ENCODE data around the gene PADI1. TPM values are rescaled to one million over a fixed set of nuclear protein-coding genes. Genes with fewer than 3 reads are reported as not detected.
"Not testable (repeated sequence)": the region's sequence is repeated elsewhere in the genome, so short reads cannot be mapped to it uniquely, and the experiment has no call there.

PADI1 gene
- polyA plus RNA-seq, 4 donors: 0.01 to 0.27 (median 0.10) TPM; not detected in 1

- no peak for DNase-seq
- no peaks in the 10 kb centered on the region for H3K36me3 ChIP-seq (ENCODE audit: control insufficient read depth in 3 of 3, insufficient read depth in 2 of 3, low read depth in 1 of 3, low read length in 3 of 3)
- no peak for FAIRE-seq
- no peaks in the 10 kb centered on the region for H3K9me3 ChIP-seq (ENCODE audit: control insufficient read depth in 2 of 2, insufficient read depth in 1 of 2, low read depth in 1 of 2, low read length in 1 of 2)
- WGBS, 3 donors: 83 to 95% (median 93%) methylated on average over 1 of the region's 1 CpG
- no peak overlapping the region for H3K4me3 ChIP-seq (ENCODE audit: low read depth in 1 of 3, low read length in 3 of 3)
- H3K27me3 ChIP-seq (ENCODE audit: control insufficient read depth in 3 of 3, insufficient read depth in 3 of 3, low read length in 3 of 3): no peaks in the 10 kb centered on the region
- no peak overlapping the region for H3K27ac ChIP-seq (ENCODE audit: low read depth in 1 of 3, low read length in 2 of 3)
- peaks cover 0 to 16% (median 2%) of the 10 kb centered on the region in 3 donors for H3K4me1 ChIP-seq (ENCODE audit: control insufficient read depth in 3 of 3, insufficient read depth in 2 of 3, low read depth in 1 of 3, low read length in 2 of 3)
These were observed 29.5 kb downstream of the PADI1 start for GRCh38 chr1:17234405-17234804.

GRCh38 chr1:17235135-17235885 lies 30.4 kb downstream of the PADI1 start:
- 49 to 74% (median 54%) methylated on average over 9 of the region's 9 CpGs for WGBS, 3 donors
- Histone ChIP-seq H3K27ac (ENCODE audit: low read depth in 1 of 3, low read length in 2 of 3) (no peak overlapping the region), H3K4me3 (ENCODE audit: low read depth in 1 of 3, low read length in 3 of 3) (no peak overlapping the region), H3K9me3 (ENCODE audit: control insufficient read depth in 2 of 2, insufficient read depth in 1 of 2, low read depth in 1 of 2, low read length in 1 of 2) (no peaks in the 10 kb centered on the region), H3K36me3 (ENCODE audit: control insufficient read depth in 3 of 3, insufficient read depth in 2 of 3, low read depth in 1 of 3, low read length in 3 of 3) (no peaks in the 10 kb centered on the region), H3K4me1 (ENCODE audit: control insufficient read depth in 3 of 3, insufficient read depth in 2 of 3, low read depth in 1 of 3, low read length in 2 of 3) (peaks cover 0 to 16% (median 2%) of the 10 kb centered on the region in 3 donors), H3K27me3 (ENCODE audit: control insufficient read depth in 3 of 3, insufficient read depth in 3 of 3, low read length in 3 of 3) (no peaks in the 10 kb centered on the region)
- DNase-seq (peak; percentile 46 to 70), FAIRE-seq (no peak)

- H3K27ac ChIP-seq (ENCODE audit: low read depth in 1 of 3, low read length in 2 of 3): no peak overlapping the region
- H3K4me1 ChIP-seq (ENCODE audit: control insufficient read depth in 3 of 3, insufficient read depth in 2 of 3, low read depth in 1 of 3, low read length in 2 of 3): peaks cover 0 to 16% (median 2%) of the 10 kb centered on the region in 3 donors
- WGBS, 3 donors: 17 to 20% (median 19%) methylated on average over 17 to 18 of the region's 18 CpGs
- H3K4me3 ChIP-seq (ENCODE audit: low read depth in 1 of 3, low read length in 3 of 3): no peak overlapping the region
- no peaks in the 10 kb centered on the region for H3K36me3 ChIP-seq (ENCODE audit: control insufficient read depth in 3 of 3, insufficient read depth in 2 of 3, low read depth in 1 of 3, low read length in 3 of 3)
- FAIRE-seq (no peak), DNase-seq (peak; percentile 85 to 89)
- peaks cover 0 to 10% (median 2%) of the 10 kb centered on the region in 3 donors for H3K27me3 ChIP-seq (ENCODE audit: control insufficient read depth in 3 of 3, insufficient read depth in 3 of 3, low read length in 3 of 3)
- no peaks in the 10 kb centered on the region for H3K9me3 ChIP-seq (ENCODE audit: control insufficient read depth in 2 of 2, insufficient read depth in 1 of 2, low read depth in 1 of 2, low read length in 1 of 2)
These were observed 32.0 kb downstream of the PADI1 start for GRCh38 chr1:17236779-17237560.

- H3K27me3 ChIP-seq (ENCODE audit: control insufficient read depth in 3 of 3, insufficient read depth in 3 of 3, low read length in 3 of 3): peaks cover 0 to 12% (median 3%) of the 10 kb centered on the region in 3 donors
- peaks cover 0 to 14% (median 2%) of the 10 kb centered on the region in 3 donors for H3K4me1 ChIP-seq (ENCODE audit: control insufficient read depth in 3 of 3, insufficient read depth in 2 of 3, low read depth in 1 of 3, low read length in 2 of 3)
- DNase-seq: no peak
- no peak overlapping the region for H3K4me3 ChIP-seq (ENCODE audit: low read depth in 1 of 3, low read length in 3 of 3)
- no peak overlapping the region for H3K27ac ChIP-seq (ENCODE audit: low read depth in 1 of 3, low read length in 2 of 3)
- no peaks in the 10 kb centered on the region for H3K36me3 ChIP-seq (ENCODE audit: control insufficient read depth in 3 of 3, insufficient read depth in 2 of 3, low read depth in 1 of 3, low read length in 3 of 3)
- FAIRE-seq: no peak
- WGBS, 3 donors: 69 to 78% (median 72%) methylated on average over 4 of the region's 4 CpGs
- no peaks in the 10 kb centered on the region for H3K9me3 ChIP-seq (ENCODE audit: control insufficient read depth in 2 of 2, insufficient read depth in 1 of 2, low read depth in 1 of 2, low read length in 1 of 2)
These were observed 32.6 kb downstream of the PADI1 start for GRCh38 chr1:17237561-17237903.

GRCh38 chr1:17239420-17239819 lies 34.5 kb downstream of the PADI1 start:
- no peak overlapping the region for H3K4me3 ChIP-seq (ENCODE audit: low read depth in 1 of 3, low read length in 3 of 3)
- peaks cover 0 to 12% (median 3%) of the 10 kb centered on the region in 3 donors for H3K27me3 ChIP-seq (ENCODE audit: control insufficient read depth in 3 of 3, insufficient read depth in 3 of 3, low read length in 3 of 3)
- WGBS, 3 donors: 4 to 23% (median 16%) methylated on average over 1 of the region's 1 CpG
- no peak overlapping the region for H3K27ac ChIP-seq (ENCODE audit: low read depth in 1 of 3, low read length in 2 of 3)
- H3K4me1 ChIP-seq (ENCODE audit: control insufficient read depth in 3 of 3, insufficient read depth in 2 of 3, low read depth in 1 of 3, low read length in 2 of 3): peaks cover 0 to 2% (median 0%) of the 10 kb centered on the region in 3 donors
- no peaks in the 10 kb centered on the region for H3K9me3 ChIP-seq (ENCODE audit: control insufficient read depth in 2 of 2, insufficient read depth in 1 of 2, low read depth in 1 of 2, low read length in 1 of 2)
- DNase-seq: peak; percentile 72 to 86
- H3K36me3 ChIP-seq (ENCODE audit: control insufficient read depth in 3 of 3, insufficient read depth in 2 of 3, low read depth in 1 of 3, low read length in 3 of 3): no peaks in the 10 kb centered on the region
- FAIRE-seq: no peak

- not testable (repeated sequence) for H3K4me1 ChIP-seq (ENCODE audit: control insufficient read depth in 3 of 3, insufficient read depth in 2 of 3, low read depth in 1 of 3, low read length in 2 of 3); DNase-seq; H3K27ac ChIP-seq (ENCODE audit: low read depth in 1 of 3, low read length in 2 of 3); FAIRE-seq; H3K36me3 ChIP-seq (ENCODE audit: control insufficient read depth in 3 of 3, insufficient read depth in 2 of 3, low read depth in 1 of 3, low read length in 3 of 3); H3K4me3 ChIP-seq (ENCODE audit: low read depth in 1 of 3, low read length in 3 of 3); H3K9me3 ChIP-seq (ENCODE audit: control insufficient read depth in 2 of 2, insufficient read depth in 1 of 2, low read depth in 1 of 2, low read length in 1 of 2)
- 37 to 56% (median 54%) methylated on average over 24 to 28 of the region's 28 CpGs for WGBS, 3 donors
- H3K27me3 ChIP-seq (ENCODE audit: control insufficient read depth in 3 of 3, insufficient read depth in 3 of 3, low read length in 3 of 3): peaks cover 0 to 12% (median 3%) of the 10 kb centered on the region in 3 donors
These were observed 36.3 kb downstream of the PADI1 start for GRCh38 chr1:17241011-17241779.

- 65 to 87% (median 83%) methylated on average over 9 to 11 of the region's 11 CpGs for WGBS, 3 donors
- H3K9me3 ChIP-seq (ENCODE audit: control insufficient read depth in 2 of 2, insufficient read depth in 1 of 2, low read depth in 1 of 2, low read length in 1 of 2); H3K4me3 ChIP-seq (ENCODE audit: low read depth in 1 of 3, low read length in 3 of 3): not testable (repeated sequence)
These were observed 36.8 kb downstream of the PADI1 start for GRCh38 chr1:17241780-17242074.

GRCh38 chr1:17243274-17243673 lies 38.3 kb downstream of the PADI1 start:
- Histone ChIP-seq H3K4me1 (ENCODE audit: control insufficient read depth in 3 of 3, insufficient read depth in 2 of 3, low read depth in 1 of 3, low read length in 2 of 3) (no peaks in the 10 kb centered on the region), H3K27me3 (ENCODE audit: control insufficient read depth in 3 of 3, insufficient read depth in 3 of 3, low read length in 3 of 3) (peaks cover 0 to 13% (median 3%) of the 10 kb centered on the region in 3 donors), H3K36me3 (ENCODE audit: control insufficient read depth in 3 of 3, insufficient read depth in 2 of 3, low read depth in 1 of 3, low read length in 3 of 3) (no peaks in the 10 kb centered on the region), H3K27ac (ENCODE audit: low read depth in 1 of 3, low read length in 2 of 3) (no peak overlapping the region), H3K4me3 (ENCODE audit: low read depth in 1 of 3, low read length in 3 of 3) (no peak overlapping the region), H3K9me3 (ENCODE audit: control insufficient read depth in 2 of 2, insufficient read depth in 1 of 2, low read depth in 1 of 2, low read length in 1 of 2) (no peaks in the 10 kb centered on the region)
- DNase-seq: no peak
- FAIRE-seq: no peak
- WGBS, 3 donors: 58 to 79% (median 78%) methylated on average over 1 of the region's 1 CpG

More at GRCh38 chr1:17241780-17242074, 36.8 kb downstream of the PADI1 start:
- not testable (repeated sequence) for H3K36me3 ChIP-seq (ENCODE audit: control insufficient read depth in 3 of 3, insufficient read depth in 2 of 3, low read depth in 1 of 3, low read length in 3 of 3); FAIRE-seq; DNase-seq; H3K4me1 ChIP-seq (ENCODE audit: control insufficient read depth in 3 of 3, insufficient read depth in 2 of 3, low read depth in 1 of 3, low read length in 2 of 3); H3K27ac ChIP-seq (ENCODE audit: low read depth in 1 of 3, low read length in 2 of 3)
- H3K27me3 ChIP-seq (ENCODE audit: control insufficient read depth in 3 of 3, insufficient read depth in 3 of 3, low read length in 3 of 3): peaks cover 0 to 12% (median 3%) of the 10 kb centered on the region in 3 donors

Measured in small intestine (tissue), 7 donors.